Muscle of leg (tissue), 11 donors: ENCODE data around the gene LPP. TPM values are rescaled to one million over a fixed set of nuclear protein-coding genes. Genes with fewer than 3 reads are reported as not detected.

Experiments
- DNase-seq: peaks from one replicate; pipeline ENCODE4 v3.0.0; 2013
- H3K27ac ChIP-seq: one replicate; pipeline ENCODE4 v1.5.1; 2013; ENCODE audit warnings: mild to moderate bottlenecking, low read length, control low read depth
- H3K27me3 ChIP-seq: one replicate; pipeline ENCODE4 v1.6.1; 2013; ENCODE audit warnings: low read length; ENCODE audit not compliant: control insufficient read depth, insufficient read depth
- H3K36me3 ChIP-seq: one replicate; pipeline ENCODE4 v1.6.1; 2013; ENCODE audit warnings: low read length; ENCODE audit not compliant: control insufficient read depth, insufficient read depth
- H3K4me1 ChIP-seq: one replicate; pipeline ENCODE4 v1.6.1; 2013; ENCODE audit warnings: low read length; ENCODE audit not compliant: control insufficient read depth, insufficient read depth
- H3K4me3 ChIP-seq: one replicate; pipeline ENCODE4 v1.5.1; 2013; ENCODE audit warnings: low read length, control low read depth
- H3K9me3 ChIP-seq: replicated peaks from 2 replicates; pipeline ENCODE4 v1.6.1; 2013; ENCODE audit warnings: low read depth, low read length; ENCODE audit not compliant: control insufficient read depth
- WGBS: methylation state at CpG from one replicate; pipeline ENCODE4 v1.1.5; 2013; ENCODE audit warnings: missing lambda C conversion rate; ENCODE audit not compliant: insufficient coverage; 5-methylcytosine and 5-hydroxymethylcytosine counted together
- polyA plus RNA-seq, 8 donors: library from polyadenylated mRNA; unstranded; fragments of 120-200 nt; gene quantifications; one replicate each; pipeline versions ENCODE4 v1.2.1 to v1.2.3, GENCODE V29; 2013; ENCODE audit warnings: inconsistent platforms in 1 of 8, low replicate concordance in 1 of 8; ENCODE audit not compliant: insufficient read length in 8 of 8, insufficient read depth in 1 of 8
- total RNA-seq: library from RNA; stranded (reverse); fragments of 120-200 nt; gene quantifications from one replicate; pipeline ENCODE4 v1.2.4, GENCODE V29; 2013

Gene LPP
- total and polyA plus RNA-seq, 9 donors = 8.9 to 24.3 (median 13.5) TPM

- Histone ChIP-seq H3K36me3 (no peaks in the 10 kb centered on the region), H3K4me3 (no peak overlapping the region), H3K9me3 (no peaks in the 10 kb centered on the region), H3K27ac (peak overlapping the region; percentile 77), H3K27me3 (no peaks in the 10 kb centered on the region), H3K4me1 (peaks cover 7% of the 10 kb centered on the region)
- peak; percentile 93 for DNase-seq
- WGBS = 65% methylated on average over 3 of the region's 8 CpGs
Measured at GRCh38 chr3:188779281-188779980, 625.5 kb downstream of the LPP start.

- H3K27ac ChIP-seq = peak overlapping the region; percentile 77
- 41% methylated on average over 3 of the region's 5 CpGs for WGBS
- peaks cover 7% of the 10 kb centered on the region for H3K4me1 ChIP-seq
- no peaks in the 10 kb centered on the region for H3K36me3 ChIP-seq
- no peaks in the 10 kb centered on the region for H3K27me3 ChIP-seq
- no peaks in the 10 kb centered on the region for H3K9me3 ChIP-seq
- DNase-seq = peak; percentile 93
- no peak overlapping the region for H3K4me3 ChIP-seq
Measured at GRCh38 chr3:188780193-188781147, 626.5 kb downstream of the LPP start.

GRCh38 chr3:188782613-188783124, 628.7 kb downstream of the LPP start:
- no peak for DNase-seq
- Histone ChIP-seq H3K4me3 (no peak overlapping the region), H3K9me3 (no peaks in the 10 kb centered on the region), H3K27me3 (no peaks in the 10 kb centered on the region), H3K36me3 (no peaks in the 10 kb centered on the region), H3K27ac (peak overlapping the region; percentile 20), H3K4me1 (peaks cover 7% of the 10 kb centered on the region)
- WGBS = 59% methylated on average over 2 of the region's 2 CpGs

- no peaks in the 10 kb centered on the region for H3K36me3 ChIP-seq
- DNase-seq = no peak
- no peaks in the 10 kb centered on the region for H3K27me3 ChIP-seq
- no peak overlapping the region for H3K27ac ChIP-seq
- no CpG with 5 or more reads among the region's 2 CpGs for WGBS
- H3K4me3 ChIP-seq = no peak overlapping the region
- H3K4me1 ChIP-seq = peaks cover 2% of the 10 kb centered on the region
- no peaks in the 10 kb centered on the region for H3K9me3 ChIP-seq
Measured at GRCh38 chr3:188786424-188786823, 632.5 kb downstream of the LPP start.

- no peak overlapping the region for H3K27ac ChIP-seq
- no peaks in the 10 kb centered on the region for H3K27me3 ChIP-seq
- 22% methylated on average over 4 of the region's 5 CpGs for WGBS
- no peak overlapping the region for H3K4me3 ChIP-seq
- H3K9me3 ChIP-seq = no peaks in the 10 kb centered on the region
- no peaks in the 10 kb centered on the region for H3K36me3 ChIP-seq
- H3K4me1 ChIP-seq = peaks cover 7% of the 10 kb centered on the region
- peak; percentile 36 for DNase-seq
Measured at GRCh38 chr3:188788621-188789081, 634.7 kb downstream of the LPP start.

- peaks cover 7% of the 10 kb centered on the region for H3K4me1 ChIP-seq
- no peak overlapping the region for H3K27ac ChIP-seq
- WGBS = no CpG with 5 or more reads among the region's 4 CpGs
- H3K9me3 ChIP-seq = no peaks in the 10 kb centered on the region
- no peak for DNase-seq
- H3K36me3 ChIP-seq = no peaks in the 10 kb centered on the region
- no peak overlapping the region for H3K4me3 ChIP-seq
- no peaks in the 10 kb centered on the region for H3K27me3 ChIP-seq
Measured at GRCh38 chr3:188789251-188789650, 635.3 kb downstream of the LPP start.

GRCh38 chr3:188791311-188791710, 637.4 kb downstream of the LPP start:
- H3K27me3 ChIP-seq = no peaks in the 10 kb centered on the region
- no peak for DNase-seq
- H3K4me1 ChIP-seq = peaks cover 7% of the 10 kb centered on the region
- no peaks in the 10 kb centered on the region for H3K9me3 ChIP-seq
- H3K36me3 ChIP-seq = no peaks in the 10 kb centered on the region
- no peak overlapping the region for H3K27ac ChIP-seq
- 100% methylated on average over 2 of the region's 4 CpGs for WGBS
- no peak overlapping the region for H3K4me3 ChIP-seq

- peak; percentile 75 for DNase-seq
- Histone ChIP-seq H3K27me3 (no peaks in the 10 kb centered on the region), H3K27ac (peak overlapping the region; percentile 65), H3K36me3 (no peaks in the 10 kb centered on the region), H3K9me3 (no peaks in the 10 kb centered on the region), H3K4me1 (peaks cover 7% of the 10 kb centered on the region), H3K4me3 (no peak overlapping the region)
- 31% methylated on average over 5 of the region's 6 CpGs for WGBS
Measured at GRCh38 chr3:188792793-188793192, 638.8 kb downstream of the LPP start.

- no peaks in the 10 kb centered on the region for H3K27me3 ChIP-seq
- H3K27ac ChIP-seq = no peak overlapping the region
- H3K9me3 ChIP-seq = no peaks in the 10 kb centered on the region
- H3K36me3 ChIP-seq = no peaks in the 10 kb centered on the region
- WGBS = 73% methylated on average over 1 of the region's 3 CpGs
- no peak overlapping the region for H3K4me3 ChIP-seq
- H3K4me1 ChIP-seq = peaks cover 5% of the 10 kb centered on the region
- peak; percentile 75 for DNase-seq
Measured at GRCh38 chr3:188796122-188796631, 642.2 kb downstream of the LPP start.

- peaks cover 5% of the 10 kb centered on the region for H3K4me1 ChIP-seq
- DNase-seq = no peak
- no peaks in the 10 kb centered on the region for H3K9me3 ChIP-seq
- no peaks in the 10 kb centered on the region for H3K36me3 ChIP-seq
- no peaks in the 10 kb centered on the region for H3K27me3 ChIP-seq
- no peak overlapping the region for H3K27ac ChIP-seq
- WGBS = 52% methylated on average over 2 of the region's 3 CpGs
- no peak overlapping the region for H3K4me3 ChIP-seq
Measured at GRCh38 chr3:188797045-188797444, 643.1 kb downstream of the LPP start.
